ENCODE measurements around the gene GNAL. TPM values are rescaled to one million over a fixed set of nuclear protein-coding genes. Genes with fewer than 3 reads are reported as not detected.

Gene GNAL
- total and polyA plus RNA-seq, 11 donors = 0.76 to 5.9 (median 1.6) TPM

DNA sequence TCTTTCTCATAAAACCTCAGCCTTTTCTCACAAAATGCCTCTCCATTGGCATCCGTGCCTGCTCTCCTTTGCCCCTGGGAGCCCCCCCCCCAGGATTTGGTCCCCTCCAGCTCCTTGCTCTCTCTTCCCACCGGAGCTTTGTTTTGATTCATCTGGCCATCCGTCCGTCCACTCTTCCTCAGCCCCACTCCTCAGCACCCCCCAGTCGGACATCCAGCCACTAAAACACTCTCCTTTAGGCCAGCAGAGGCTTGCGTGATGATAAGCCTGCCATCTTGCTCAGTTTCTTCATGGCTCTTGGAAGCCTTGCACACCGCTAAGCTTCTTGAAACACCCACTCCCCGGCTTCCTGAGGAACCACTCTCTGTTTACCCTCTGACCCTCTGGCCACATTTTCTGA lies 31.5 kb upstream of the GNAL start:
- no peaks in the 10 kb centered on the region for H3K36me3 ChIP-seq
- no peak overlapping the region for H3K27ac ChIP-seq
- ATAC-seq = no peak
- DNase-seq = no peak
- H3K4me3 ChIP-seq = no peak overlapping the region
- H3K4me1 ChIP-seq = peaks cover 0 to 5% (median 0%) of the 10 kb centered on the region in 12 donors
- no peaks in the 10 kb centered on the region for H3K9me3 ChIP-seq
- H3K27me3 ChIP-seq = peaks cover 0 to 53% (median 0%) of the 10 kb centered on the region in 9 donors
- TF ChIP-seq, protein P1, sequence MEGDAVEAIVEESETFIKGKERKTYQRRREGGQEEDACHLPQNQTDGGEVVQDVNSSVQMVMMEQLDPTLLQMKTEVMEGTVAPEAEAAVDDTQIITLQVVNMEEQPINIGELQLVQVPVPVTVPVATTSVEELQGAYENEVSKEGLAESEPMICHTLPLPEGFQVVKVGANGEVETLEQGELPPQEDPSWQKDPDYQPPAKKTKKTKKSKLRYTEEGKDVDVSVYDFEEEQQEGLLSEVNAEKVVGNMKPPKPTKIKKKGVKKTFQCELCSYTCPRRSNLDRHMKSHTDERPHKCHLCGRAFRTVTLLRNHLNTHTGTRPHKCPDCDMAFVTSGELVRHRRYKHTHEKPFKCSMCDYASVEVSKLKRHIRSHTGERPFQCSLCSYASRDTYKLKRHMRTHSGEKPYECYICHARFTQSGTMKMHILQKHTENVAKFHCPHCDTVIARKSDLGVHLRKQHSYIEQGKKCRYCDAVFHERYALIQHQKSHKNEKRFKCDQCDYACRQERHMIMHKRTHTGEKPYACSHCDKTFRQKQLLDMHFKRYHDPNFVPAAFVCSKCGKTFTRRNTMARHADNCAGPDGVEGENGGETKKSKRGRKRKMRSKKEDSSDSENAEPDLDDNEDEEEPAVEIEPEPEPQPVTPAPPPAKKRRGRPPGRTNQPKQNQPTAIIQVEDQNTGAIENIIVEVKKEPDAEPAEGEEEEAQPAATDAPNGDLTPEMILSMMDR (IDR thresholded peaks at IDR 0.05) = no peak
- no peak for TF ChIP-seq POLR2A (IDR thresholded peaks at IDR 0.05)
- 79 to 86% (median 81%) methylated on average over 8 of the region's 8 CpGs for WGBS, 4 donors
- intact Hi-C loops (cut with DNase I) = loop anchor here in 7 of 10 donors (5.0 to 10.0 kb wide), 5 partner anchors 67 to 377 kb away; partner anchors contain the start of gene CHMP1B (in 1 of the 7)

- ATAC-seq = no peak
- WGBS, 4 donors = 78 to 90% (median 89%) methylated on average over 5 of the region's 5 CpGs
- Histone ChIP-seq H3K9me3 (no peaks in the 10 kb centered on the region), H3K27me3 (peaks cover 0 to 58% (median 0%) of the 10 kb centered on the region in 9 donors), H3K36me3 (no peaks in the 10 kb centered on the region), H3K4me1 (peaks cover 0 to 5% (median 0%) of the 10 kb centered on the region in 12 donors), H3K27ac (no peak overlapping the region), H3K4me3 (no peak overlapping the region)
- DNase-seq = no peak
- TF ChIP-seq, protein P1 (IDR thresholded peaks at IDR 0.05) = no peak
- TF ChIP-seq POLR2A (IDR thresholded peaks at IDR 0.05) = no peak
- intact Hi-C loops (cut with DNase I) = loop anchor here in 7 of 10 donors (5.0 to 10.0 kb wide), 5 partner anchors 67 to 377 kb away; partner anchors contain the start of gene CHMP1B (in 1 of the 7)
These were observed 31.0 kb upstream of the GNAL start for GRCh38 chr18:11658019-11658418.

DNA sequence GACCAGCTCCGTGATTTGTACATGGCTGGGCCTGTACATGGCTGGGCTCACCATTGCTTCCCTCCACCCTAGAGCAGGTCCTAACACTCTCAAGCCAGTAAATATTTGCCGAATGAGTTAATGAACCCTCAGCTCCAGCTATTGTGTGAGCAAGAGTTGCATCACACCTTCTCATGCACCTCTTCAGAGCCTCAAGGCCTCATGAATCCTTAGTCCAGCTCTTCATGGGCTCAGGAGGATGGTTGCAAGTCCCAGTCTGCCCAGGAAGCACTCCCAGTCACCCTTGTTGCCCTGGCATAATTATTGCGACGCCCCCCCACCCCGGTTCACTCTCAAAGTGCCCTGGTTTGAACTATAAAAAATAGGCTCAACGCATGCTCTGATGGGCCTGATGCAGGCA lies 30.1 kb upstream of the GNAL start:
- Histone ChIP-seq H3K4me1 (peaks cover 0 to 5% (median 0%) of the 10 kb centered on the region in 12 donors), H3K9me3 (no peaks in the 10 kb centered on the region), H3K27me3 (peaks cover 0 to 68% (median 0%) of the 10 kb centered on the region in 9 donors), H3K36me3 (no peaks in the 10 kb centered on the region), H3K4me3 (no peak overlapping the region), H3K27ac (no peak overlapping the region)
- no peak for TF ChIP-seq POLR2A (IDR thresholded peaks at IDR 0.05)
- TF ChIP-seq, protein P1 (IDR thresholded peaks at IDR 0.05) = no peak
- DNase-seq (no peak), ATAC-seq (no peak)
- WGBS, 4 donors = 89 to 98% (median 90%) methylated on average over 6 of the region's 6 CpGs
- intact Hi-C loops (cut with DNase I) = loop anchor here in 7 of 10 donors (5.0 to 10.0 kb wide), 5 partner anchors 66 to 376 kb away; partner anchors contain the start of gene CHMP1B (in 1 of the 7)

- H3K9me3 ChIP-seq = no peaks in the 10 kb centered on the region
- ATAC-seq (no peak), DNase-seq (no peak)
- H3K36me3 ChIP-seq = no peaks in the 10 kb centered on the region
- no peak overlapping the region for H3K4me3 ChIP-seq
- H3K27ac ChIP-seq = no peak overlapping the region
- no peaks in the 10 kb centered on the region for H3K4me1 ChIP-seq
- 48 to 61% (median 54%) methylated on average over 7 of the region's 7 CpGs for WGBS, 4 donors
- intact Hi-C loops (cut with DNase I) = no loop called here
- H3K27me3 ChIP-seq = peaks cover 0 to 66% (median 3%) of the 10 kb centered on the region in 9 donors
- no peak for TF ChIP-seq POLR2A (IDR thresholded peaks at IDR 0.05)
- TF ChIP-seq, protein P1 (IDR thresholded peaks at IDR 0.05) = no peak
These were observed 28.4 kb upstream of the GNAL start for GRCh38 chr18:11660691-11661090.

Data from heart left ventricle (tissue), 16 donors.